Osteoblast (primary cell): ENCODE measurements around the gene TCOF1. TPM values are rescaled to one million over a fixed set of nuclear protein-coding genes. Genes with fewer than 3 reads are reported as not detected.

Experiments
- DNase-seq: peaks from one replicate; pipeline ENCODE4 v3.0.0; 2011; ENCODE audit warnings: low spot score, mixed read lengths; ENCODE audit not compliant: insufficient read length; ENCODE audit errors: missing footprints
- H2AFZ ChIP-seq: 2 replicates; pipeline ENCODE4 v1.6.0; 2011; ENCODE audit warnings: mild to moderate bottlenecking, low read length
- H3K27ac ChIP-seq: 2 replicates; pipeline ENCODE4 v1.5.1; 2011; ENCODE audit warnings: mild to moderate bottlenecking, low read depth, low read length, moderate library complexity
- H3K27me3 ChIP-seq: 2 replicates; pipeline ENCODE4 v1.6.0; 2012; ENCODE audit warnings: mild to moderate bottlenecking, control low read depth, inconsistent platforms, low read length, moderate library complexity; ENCODE audit not compliant: insufficient read depth
- H3K36me3 ChIP-seq: 2 replicates; pipeline ENCODE4 v1.5.1; 2011; ENCODE audit warnings: mild to moderate bottlenecking, low read length, control low read depth, moderate library complexity; ENCODE audit not compliant: insufficient read depth
- H3K4me1 ChIP-seq: 2 replicates; pipeline ENCODE4 v1.5.1; 2011; ENCODE audit warnings: mild to moderate bottlenecking, low read length, control low read depth, moderate library complexity; ENCODE audit not compliant: insufficient read depth
- H3K4me2 ChIP-seq: 2 replicates; pipeline ENCODE4 v1.6.0; 2011; ENCODE audit warnings: mild to moderate bottlenecking, low read length; ENCODE audit not compliant: insufficient read depth
- H3K4me3 ChIP-seq: fragments of 200-600 bp; sonication (generic); 3 replicates; pipeline ENCODE4 v1.5.1; 2012; ENCODE audit warnings: mild to moderate bottlenecking, low read length, inconsistent platforms; ENCODE audit not compliant: insufficient read depth
- H3K79me2 ChIP-seq: 2 replicates; pipeline ENCODE4 v1.6.0; 2012; ENCODE audit warnings: mild to moderate bottlenecking, low read length, control low read depth, inconsistent platforms; ENCODE audit not compliant: insufficient read depth
- H3K9me3 ChIP-seq: 2 replicates; pipeline ENCODE4 v1.5.1; 2011; ENCODE audit warnings: low read depth, low read length, control low read depth
- H4K20me1 ChIP-seq: 2 replicates; pipeline ENCODE4 v1.6.0; 2012; ENCODE audit warnings: mild to moderate bottlenecking, low read length, control low read depth; ENCODE audit not compliant: insufficient read depth
- total RNA-seq: library from RNA; depleted of rRNA; stranded (reverse); fragments of >200 nt; gene quantifications from 2 replicates; pipeline ENCODE4 v1.2.3, GENCODE V29; 2012
- TF ChIP-seq, protein P1 (sequence below): IDR thresholded peaks from 2 replicates; pipeline ENCODE4 v1.5.1; 2011; ENCODE audit warnings: mild to moderate bottlenecking, low read depth, low read length, moderate library complexity; ENCODE audit errors: extremely low read depth

The TCOF1 gene
- total RNA-seq, 1 donor, result 12.3 TPM

DNA sequence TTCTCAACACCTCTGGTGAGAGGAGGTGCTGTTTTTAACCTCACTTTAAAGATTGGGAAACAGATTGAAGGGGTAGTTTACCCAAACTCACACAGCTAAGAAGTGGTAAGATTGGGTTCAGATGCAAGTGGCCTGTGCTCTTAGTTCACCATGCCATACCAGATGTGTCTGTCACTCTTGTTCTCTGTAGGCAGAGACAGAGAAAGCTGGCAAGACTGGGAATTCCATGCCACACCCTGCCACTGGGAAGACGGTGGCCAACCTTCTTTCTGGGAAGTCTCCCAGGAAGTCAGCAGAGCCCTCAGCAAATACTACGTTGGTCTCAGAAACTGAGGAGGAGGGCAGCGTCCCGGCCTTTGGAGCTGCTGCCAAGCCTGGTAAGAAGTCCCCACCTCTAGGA, 11.0 kb downstream of the TCOF1 start:
- H3K27me3 ChIP-seq, result no peaks in the 10 kb centered on the region
- H3K36me3 ChIP-seq, result peaks cover 81% of the 10 kb centered on the region
- H3K79me2 ChIP-seq, result no peaks in the 10 kb centered on the region
- no peak overlapping the region for H3K4me3 ChIP-seq
- H3K9me3 ChIP-seq, result no peaks in the 10 kb centered on the region
- H3K4me1 ChIP-seq, result no peaks in the 10 kb centered on the region
- no peak overlapping the region for H3K27ac ChIP-seq
- TF ChIP-seq, protein P1, sequence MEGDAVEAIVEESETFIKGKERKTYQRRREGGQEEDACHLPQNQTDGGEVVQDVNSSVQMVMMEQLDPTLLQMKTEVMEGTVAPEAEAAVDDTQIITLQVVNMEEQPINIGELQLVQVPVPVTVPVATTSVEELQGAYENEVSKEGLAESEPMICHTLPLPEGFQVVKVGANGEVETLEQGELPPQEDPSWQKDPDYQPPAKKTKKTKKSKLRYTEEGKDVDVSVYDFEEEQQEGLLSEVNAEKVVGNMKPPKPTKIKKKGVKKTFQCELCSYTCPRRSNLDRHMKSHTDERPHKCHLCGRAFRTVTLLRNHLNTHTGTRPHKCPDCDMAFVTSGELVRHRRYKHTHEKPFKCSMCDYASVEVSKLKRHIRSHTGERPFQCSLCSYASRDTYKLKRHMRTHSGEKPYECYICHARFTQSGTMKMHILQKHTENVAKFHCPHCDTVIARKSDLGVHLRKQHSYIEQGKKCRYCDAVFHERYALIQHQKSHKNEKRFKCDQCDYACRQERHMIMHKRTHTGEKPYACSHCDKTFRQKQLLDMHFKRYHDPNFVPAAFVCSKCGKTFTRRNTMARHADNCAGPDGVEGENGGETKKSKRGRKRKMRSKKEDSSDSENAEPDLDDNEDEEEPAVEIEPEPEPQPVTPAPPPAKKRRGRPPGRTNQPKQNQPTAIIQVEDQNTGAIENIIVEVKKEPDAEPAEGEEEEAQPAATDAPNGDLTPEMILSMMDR, result no peak
- peak; percentile 57 for DNase-seq
- no peak overlapping the region for H3K4me2 ChIP-seq
- H4K20me1 ChIP-seq, result no peaks in the 10 kb centered on the region
- H2AFZ ChIP-seq, result no peak overlapping the region

DNA sequence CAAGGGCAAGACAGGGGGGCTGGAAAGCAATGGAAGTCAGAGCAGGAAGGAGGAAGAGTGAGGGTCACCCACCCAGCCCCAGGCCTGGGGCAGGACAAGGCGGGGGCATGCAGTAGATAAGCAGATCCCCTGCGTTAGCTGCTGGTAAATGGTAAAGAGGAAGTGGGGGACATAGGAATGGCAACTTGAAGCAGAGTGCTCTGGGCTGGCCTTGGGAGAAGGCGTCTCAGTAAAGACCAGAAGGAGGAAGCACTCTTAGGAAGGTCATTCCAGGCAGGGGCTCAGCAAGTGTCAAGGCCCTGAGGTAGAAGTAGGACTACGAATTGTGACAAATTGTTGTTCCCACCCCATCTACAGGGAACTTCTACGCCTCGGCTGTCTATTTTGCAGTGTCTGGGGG, 15.1 kb downstream of the TCOF1 start:
- H3K9me3 ChIP-seq, result no peaks in the 10 kb centered on the region
- peaks cover 11% of the 10 kb centered on the region for H3K4me1 ChIP-seq
- no peaks in the 10 kb centered on the region for H4K20me1 ChIP-seq
- H3K79me2 ChIP-seq, result no peaks in the 10 kb centered on the region
- H3K27me3 ChIP-seq, result no peaks in the 10 kb centered on the region
- TF ChIP-seq, protein P1, result no peak
- peaks cover 83% of the 10 kb centered on the region for H3K36me3 ChIP-seq
- peak; percentile 22 for DNase-seq
- no peak overlapping the region for H2AFZ ChIP-seq
- no peak overlapping the region for H3K27ac ChIP-seq
- H3K4me2 ChIP-seq, result no peak overlapping the region
- no peak overlapping the region for H3K4me3 ChIP-seq

DNA sequence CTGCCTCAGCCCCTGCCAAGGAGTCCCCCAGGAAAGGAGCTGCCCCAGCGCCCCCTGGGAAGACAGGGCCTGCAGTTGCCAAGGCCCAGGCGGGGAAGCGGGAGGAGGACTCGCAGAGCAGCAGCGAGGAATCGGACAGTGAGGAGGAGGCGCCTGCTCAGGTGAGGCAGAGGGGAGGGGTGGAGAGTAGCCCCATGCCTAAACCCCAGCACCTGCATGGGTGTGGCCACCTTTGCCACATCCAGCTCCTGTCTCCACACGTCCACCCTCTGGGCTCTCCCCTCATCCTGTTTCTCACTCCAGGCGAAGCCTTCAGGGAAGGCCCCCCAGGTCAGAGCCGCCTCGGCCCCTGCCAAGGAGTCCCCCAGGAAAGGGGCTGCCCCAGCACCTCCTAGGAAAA, 17.2 kb downstream of the TCOF1 start:
- Histone ChIP-seq H2AFZ (no peak overlapping the region), H4K20me1 (no peaks in the 10 kb centered on the region), H3K27me3 (no peaks in the 10 kb centered on the region), H3K4me1 (peaks cover 21% of the 10 kb centered on the region), H3K9me3 (peaks cover 2% of the 10 kb centered on the region), H3K27ac (no peak overlapping the region), H3K4me2 (no peak overlapping the region), H3K79me2 (no peaks in the 10 kb centered on the region), H3K4me3 (no peak overlapping the region), H3K36me3 (peaks cover 76% of the 10 kb centered on the region)
- TF ChIP-seq, protein P1, result no peak
- peak; percentile 31 for DNase-seq

DNA sequence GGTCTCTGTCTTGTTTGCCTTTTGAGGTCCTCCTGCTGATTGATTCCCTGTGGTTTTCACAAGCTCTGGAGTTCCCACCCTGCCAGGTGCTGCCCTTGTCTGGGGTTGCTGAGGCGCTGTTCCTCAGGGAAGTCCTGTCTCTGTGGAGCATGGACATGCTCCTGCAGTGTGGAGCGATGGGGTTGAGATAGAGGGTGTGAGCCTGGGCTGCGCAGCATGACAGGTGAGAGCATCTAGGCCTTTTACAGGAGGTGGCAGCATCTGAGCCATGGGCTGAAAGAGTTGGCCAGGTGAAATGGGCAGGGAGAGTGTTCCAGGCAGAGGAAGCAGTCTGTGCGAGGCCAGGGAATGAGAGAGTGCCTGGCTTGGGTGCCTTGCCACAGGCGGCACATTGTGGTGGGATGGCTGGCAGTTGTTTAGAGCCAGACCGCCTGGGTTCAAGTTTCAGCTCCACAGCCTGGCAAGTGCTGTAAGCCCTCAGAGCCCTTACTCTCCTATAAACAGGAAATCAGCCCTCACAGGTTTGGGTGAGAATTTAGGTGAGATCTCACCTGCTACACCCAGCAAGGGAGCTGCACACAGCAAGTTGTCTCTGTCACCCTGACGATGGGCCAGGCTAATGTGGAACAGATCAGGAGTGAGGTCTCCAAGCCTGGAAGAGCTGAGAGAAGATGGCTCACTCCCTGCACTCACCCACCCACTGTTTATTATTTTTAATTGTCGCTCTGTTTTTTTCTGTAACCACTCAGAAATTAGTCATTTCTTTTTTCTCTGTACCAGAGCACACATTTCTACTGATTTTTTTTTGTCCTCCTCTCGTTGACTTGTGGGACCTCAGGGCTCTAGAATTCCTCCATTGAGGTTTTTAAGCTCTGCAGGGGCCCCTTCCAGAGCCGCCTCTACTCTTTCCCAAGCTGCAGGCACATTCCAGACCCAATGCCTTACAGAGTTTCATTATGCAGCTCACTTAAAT, 19.6 kb downstream of the TCOF1 start:
- Histone ChIP-seq H3K4me2 (peak overlapping the region; percentile 4), H3K27me3 (no peaks in the 10 kb centered on the region), H3K36me3 (peaks cover 67% of the 10 kb centered on the region), H4K20me1 (no peaks in the 10 kb centered on the region), H3K4me3 (no peak overlapping the region), H2AFZ (peak overlapping the region; percentile 36), H3K9me3 (peaks cover 2% of the 10 kb centered on the region), H3K27ac (peak overlapping the region; percentile 60), H3K4me1 (peaks cover 21% of the 10 kb centered on the region), H3K79me2 (no peaks in the 10 kb centered on the region)
- TF ChIP-seq, protein P1, result no peak
- peak; percentile 95 for DNase-seq
